Subcutaneous abdominal adipose tissue (tissue), 5 donors: ENCODE results near the gene TC2N.

Experiments used
- H3K27ac ChIP-seq: one replicate; pipeline ENCODE4 v1.7.0; 2013; ENCODE audit warnings: low read depth, mild to moderate bottlenecking, inconsistent platforms, low read length, moderate library complexity
- H3K27me3 ChIP-seq, 5 donors: one replicate each; pipeline ENCODE4 v1.7.0; 2013; ENCODE audit warnings: low read length in 5 of 5, inconsistent platforms in 1 of 5; ENCODE audit not compliant: control insufficient read depth in 5 of 5, insufficient read depth in 4 of 5
- H3K36me3 ChIP-seq, 5 donors: one replicate each; pipeline ENCODE4 v1.7.0; 2013; ENCODE audit warnings: low read length in 5 of 5; ENCODE audit not compliant: control insufficient read depth in 5 of 5, insufficient read depth in 5 of 5
- H3K4me1 ChIP-seq, 5 donors: one replicate each; pipeline ENCODE4 v1.7.0; 2013; ENCODE audit warnings: low read length in 5 of 5, mild to moderate bottlenecking in 3 of 5, moderate library complexity in 1 of 5; ENCODE audit not compliant: control insufficient read depth in 5 of 5, insufficient read depth in 5 of 5
- H3K4me3 ChIP-seq, 5 donors: one replicate each; pipeline ENCODE4 v1.7.0; 2013; ENCODE audit warnings: low read length in 5 of 5, low read depth in 1 of 5
- H3K9ac ChIP-seq, 5 donors: one replicate each; pipeline ENCODE4 v1.7.0; 2013; ENCODE audit warnings: low read length in 5 of 5, mild to moderate bottlenecking in 4 of 5, moderate library complexity in 3 of 5
- H3K9me3 ChIP-seq, 5 donors: one replicate each; pipeline ENCODE4 v1.7.0; 2013; ENCODE audit warnings: low read length in 5 of 5; ENCODE audit not compliant: control insufficient read depth in 5 of 5
- donor health status: healthy.
- donor health status: healthy.
- donor health status: healthy.
- donor health status: healthy.
- donor health status: healthy.

Gene TC2N

GRCh38 chr14:91867316-91867988, at the start of gene TC2N:
Gene TC2N (minus strand): TSS chr14:91867536. CDS start chr14:91813769, 53,767 bp downstream.
- H3K4me3 ChIP-seq: peak within 1 kb of the TSS in 2 of 5 donors; percentile 11 to 28
- peaks cover 0 to 3% (median 0%) of the 10 kb centered on the region in 5 donors for H3K27me3 ChIP-seq
- H3K27ac ChIP-seq: no peak within 1 kb of the TSS
- H3K9me3 ChIP-seq: no peaks in the 10 kb centered on the region
- H3K9ac ChIP-seq: no peak within 1 kb of the TSS
- peaks cover 2 to 10% (median 8%) of the 10 kb centered on the region in 5 donors for H3K4me1 ChIP-seq
- H3K36me3 ChIP-seq: peaks cover 0 to 26% (median 12%) of the 10 kb centered on the region in 5 donors

GRCh38 chr14:91912035-91912434, 44.7 kb upstream of the TC2N start:
- H3K9ac ChIP-seq: no peak overlapping the region
- H3K27ac ChIP-seq: no peak overlapping the region
- peaks cover 0 to 6% (median 0%) of the 10 kb centered on the region in 5 donors for H3K4me1 ChIP-seq
- H3K9me3 ChIP-seq: no peaks in the 10 kb centered on the region
- peaks cover 0 to 1% (median 0%) of the 10 kb centered on the region in 5 donors for H3K36me3 ChIP-seq
- no peaks in the 10 kb centered on the region for H3K27me3 ChIP-seq
- no peak overlapping the region for H3K4me3 ChIP-seq

- Histone ChIP-seq H3K36me3 (peaks cover 0 to 3% (median 0%) of the 10 kb centered on the region in 5 donors), H3K4me1 (peaks cover 0 to 6% (median 0%) of the 10 kb centered on the region in 5 donors), H3K4me3 (no peak overlapping the region), H3K9ac (no peak overlapping the region), H3K27me3 (no peaks in the 10 kb centered on the region), H3K9me3 (no peaks in the 10 kb centered on the region), H3K27ac (no peak overlapping the region)
These were observed 44.2 kb upstream of the TC2N start for GRCh38 chr14:91911474-91912032.

- Histone ChIP-seq H3K27me3 (no peaks in the 10 kb centered on the region), H3K36me3 (peaks cover 0 to 3% (median 0%) of the 10 kb centered on the region in 5 donors), H3K9me3 (no peaks in the 10 kb centered on the region), H3K9ac (no peak overlapping the region), H3K4me3 (no peak overlapping the region), H3K4me1 (peaks cover 0 to 6% (median 2%) of the 10 kb centered on the region in 5 donors), H3K27ac (no peak overlapping the region)
These were observed 42.9 kb upstream of the TC2N start for GRCh38 chr14:91910196-91910595.

- Histone ChIP-seq H3K4me1 (peaks cover 0 to 17% (median 10%) of the 10 kb centered on the region in 5 donors), H3K36me3 (peaks cover 0 to 3% (median 0%) of the 10 kb centered on the region in 5 donors), H3K9ac (no peak overlapping the region), H3K4me3 (no peak overlapping the region), H3K27ac (no peak overlapping the region), H3K9me3 (no peaks in the 10 kb centered on the region), H3K27me3 (no peaks in the 10 kb centered on the region)
These were observed 39.0 kb upstream of the TC2N start for GRCh38 chr14:91906374-91906773.

- Histone ChIP-seq H3K27me3 (no peaks in the 10 kb centered on the region), H3K27ac (no peak overlapping the region), H3K9ac (no peak overlapping the region), H3K9me3 (no peaks in the 10 kb centered on the region), H3K4me1 (peaks cover 0 to 24% (median 21%) of the 10 kb centered on the region in 5 donors), H3K36me3 (peaks cover 0 to 3% (median 0%) of the 10 kb centered on the region in 5 donors), H3K4me3 (no peak overlapping the region)
These were observed 37.8 kb upstream of the TC2N start for GRCh38 chr14:91904956-91905645.

- H3K36me3 ChIP-seq: peaks cover 0 to 3% (median 0%) of the 10 kb centered on the region in 5 donors
- peaks cover 0 to 30% (median 22%) of the 10 kb centered on the region in 5 donors for H3K4me1 ChIP-seq
- H3K9me3 ChIP-seq: no peaks in the 10 kb centered on the region
- H3K4me3 ChIP-seq: no peak overlapping the region
- H3K27ac ChIP-seq: no peak overlapping the region
- no peaks in the 10 kb centered on the region for H3K27me3 ChIP-seq
- no peak overlapping the region for H3K9ac ChIP-seq
These were observed 37.1 kb upstream of the TC2N start for GRCh38 chr14:91904483-91904882.

GRCh38 chr14:91903070-91903469, 35.7 kb upstream of the TC2N start:
- Histone ChIP-seq H3K9ac (no peak overlapping the region), H3K27me3 (no peaks in the 10 kb centered on the region), H3K4me1 (peaks cover 2 to 42% (median 29%) of the 10 kb centered on the region in 5 donors), H3K9me3 (no peaks in the 10 kb centered on the region), H3K36me3 (peaks cover 0 to 3% (median 0%) of the 10 kb centered on the region in 5 donors), H3K4me3 (no peak overlapping the region), H3K27ac (peak overlapping the region; percentile 42)

- peaks cover 0 to 3% (median 0%) of the 10 kb centered on the region in 5 donors for H3K36me3 ChIP-seq
- no peaks in the 10 kb centered on the region for H3K9me3 ChIP-seq
- peaks cover 4 to 49% (median 34%) of the 10 kb centered on the region in 5 donors for H3K4me1 ChIP-seq
- H3K9ac ChIP-seq: no peak overlapping the region
- peak overlapping the region; percentile 42 for H3K27ac ChIP-seq
- no peak overlapping the region for H3K4me3 ChIP-seq
- no peaks in the 10 kb centered on the region for H3K27me3 ChIP-seq
These were observed 35.0 kb upstream of the TC2N start for GRCh38 chr14:91902336-91902735.
